ENCODE results near the gene BIN1.

The BIN1 gene

GRCh38 chr2:127140538-127140937 lies 33.6 kb upstream of the BIN1 start:
- DNase-seq (ENCODE audit: low spot score), result no peak
- H3K4me1 Mint-ChIP-seq (ENCODE audit: low read depth), result no peaks in the 10 kb centered on the region
- peaks cover 18% of the 10 kb centered on the region for H3K27me3 Mint-ChIP-seq (ENCODE audit: low read depth)
- no peaks in the 10 kb centered on the region for H3K9me3 Mint-ChIP-seq
- H3K36me3 Mint-ChIP-seq (ENCODE audit: low read depth), result no peaks in the 10 kb centered on the region
- no peak overlapping the region for H3K27ac Mint-ChIP-seq
- no peak overlapping the region for H3K4me3 Mint-ChIP-seq

GRCh38 chr2:127139766-127140165 lies 32.8 kb upstream of the BIN1 start:
- Mint-ChIP-seq H3K4me1 (ENCODE audit: low read depth) (no peaks in the 10 kb centered on the region), H3K36me3 (ENCODE audit: low read depth) (no peaks in the 10 kb centered on the region), H3K9me3 (no peaks in the 10 kb centered on the region), H3K4me3 (no peak overlapping the region), H3K27me3 (ENCODE audit: low read depth) (peaks cover 16% of the 10 kb centered on the region), H3K27ac (no peak overlapping the region)
- DNase-seq (ENCODE audit: low spot score), result no peak

- DNase-seq (ENCODE audit: low spot score), result no peak
- H3K4me3 Mint-ChIP-seq, result no peak overlapping the region
- H3K36me3 Mint-ChIP-seq (ENCODE audit: low read depth), result no peaks in the 10 kb centered on the region
- H3K27me3 Mint-ChIP-seq (ENCODE audit: low read depth), result peaks cover 16% of the 10 kb centered on the region
- no peaks in the 10 kb centered on the region for H3K9me3 Mint-ChIP-seq
- no peaks in the 10 kb centered on the region for H3K4me1 Mint-ChIP-seq (ENCODE audit: low read depth)
- H3K27ac Mint-ChIP-seq, result no peak overlapping the region
Observed at GRCh38 chr2:127138281-127138680, 31.3 kb upstream of the BIN1 start.

GRCh38 chr2:127137741-127138140 lies 30.8 kb upstream of the BIN1 start:
- H3K27me3 Mint-ChIP-seq (ENCODE audit: low read depth), result peaks cover 16% of the 10 kb centered on the region
- no peaks in the 10 kb centered on the region for H3K4me1 Mint-ChIP-seq (ENCODE audit: low read depth)
- H3K27ac Mint-ChIP-seq, result no peak overlapping the region
- H3K4me3 Mint-ChIP-seq, result no peak overlapping the region
- no peaks in the 10 kb centered on the region for H3K36me3 Mint-ChIP-seq (ENCODE audit: low read depth)
- no peak for DNase-seq (ENCODE audit: low spot score)
- no peaks in the 10 kb centered on the region for H3K9me3 Mint-ChIP-seq

- H3K4me1 Mint-ChIP-seq (ENCODE audit: low read depth), result no peaks in the 10 kb centered on the region
- H3K9me3 Mint-ChIP-seq, result no peaks in the 10 kb centered on the region
- no peak overlapping the region for H3K4me3 Mint-ChIP-seq
- no peak for DNase-seq (ENCODE audit: low spot score)
- H3K27me3 Mint-ChIP-seq (ENCODE audit: low read depth), result peaks cover 16% of the 10 kb centered on the region
- no peaks in the 10 kb centered on the region for H3K36me3 Mint-ChIP-seq (ENCODE audit: low read depth)
- no peak overlapping the region for H3K27ac Mint-ChIP-seq
Observed at GRCh38 chr2:127137225-127137624, 30.3 kb upstream of the BIN1 start.

GRCh38 chr2:127134833-127135830 lies 28.2 kb upstream of the BIN1 start:
- no peak overlapping the region for H3K27ac Mint-ChIP-seq
- peaks cover 9% of the 10 kb centered on the region for H3K27me3 Mint-ChIP-seq (ENCODE audit: low read depth)
- no peak for DNase-seq (ENCODE audit: low spot score)
- H3K4me1 Mint-ChIP-seq (ENCODE audit: low read depth), result no peaks in the 10 kb centered on the region
- no peak overlapping the region for H3K4me3 Mint-ChIP-seq
- no peaks in the 10 kb centered on the region for H3K36me3 Mint-ChIP-seq (ENCODE audit: low read depth)
- H3K9me3 Mint-ChIP-seq, result no peaks in the 10 kb centered on the region

- DNase-seq (ENCODE audit: low spot score), result no peak
- no peak overlapping the region for H3K4me3 Mint-ChIP-seq
- H3K27me3 Mint-ChIP-seq (ENCODE audit: low read depth), result peaks cover under 1% of the 10 kb centered on the region
- H3K27ac Mint-ChIP-seq, result no peak overlapping the region
- no peaks in the 10 kb centered on the region for H3K36me3 Mint-ChIP-seq (ENCODE audit: low read depth)
- H3K9me3 Mint-ChIP-seq, result no peaks in the 10 kb centered on the region
- no peaks in the 10 kb centered on the region for H3K4me1 Mint-ChIP-seq (ENCODE audit: low read depth)
Observed at GRCh38 chr2:127134235-127134634, 27.3 kb upstream of the BIN1 start.

- no peaks in the 10 kb centered on the region for H3K36me3 Mint-ChIP-seq (ENCODE audit: low read depth)
- H3K27ac Mint-ChIP-seq, result no peak overlapping the region
- no peaks in the 10 kb centered on the region for H3K4me1 Mint-ChIP-seq (ENCODE audit: low read depth)
Observed at GRCh38 chr2:127133793-127134192, 26.8 kb upstream of the BIN1 start.

GRCh38 chr2:127130421-127130820 lies 23.5 kb upstream of the BIN1 start:
- no peak for DNase-seq (ENCODE audit: low spot score)
- Mint-ChIP-seq H3K9me3 (no peaks in the 10 kb centered on the region), H3K27ac (no peak overlapping the region), H3K4me1 (ENCODE audit: low read depth) (no peaks in the 10 kb centered on the region), H3K36me3 (ENCODE audit: low read depth) (no peaks in the 10 kb centered on the region), H3K4me3 (no peak overlapping the region), H3K27me3 (ENCODE audit: low read depth) (peaks cover 15% of the 10 kb centered on the region)

More at GRCh38 chr2:127133793-127134192, 26.8 kb upstream of the BIN1 start:
- Mint-ChIP-seq H3K27me3 (ENCODE audit: low read depth) (no peaks in the 10 kb centered on the region), H3K9me3 (no peaks in the 10 kb centered on the region), H3K4me3 (no peak overlapping the region)
- no peak for DNase-seq (ENCODE audit: low spot score)

GRCh38 chr2:127129937-127130336 lies 23.0 kb upstream of the BIN1 start:
- no peaks in the 10 kb centered on the region for H3K4me1 Mint-ChIP-seq (ENCODE audit: low read depth)
- H3K4me3 Mint-ChIP-seq, result no peak overlapping the region
- no peaks in the 10 kb centered on the region for H3K9me3 Mint-ChIP-seq
- no peak overlapping the region for H3K27ac Mint-ChIP-seq
- H3K27me3 Mint-ChIP-seq (ENCODE audit: low read depth), result peaks cover 15% of the 10 kb centered on the region
- no peaks in the 10 kb centered on the region for H3K36me3 Mint-ChIP-seq (ENCODE audit: low read depth)
- DNase-seq (ENCODE audit: low spot score), result no peak

- Mint-ChIP-seq H3K27me3 (ENCODE audit: low read depth) (peaks cover 15% of the 10 kb centered on the region), H3K9me3 (no peaks in the 10 kb centered on the region), H3K36me3 (ENCODE audit: low read depth) (no peaks in the 10 kb centered on the region), H3K4me1 (ENCODE audit: low read depth) (no peaks in the 10 kb centered on the region), H3K27ac (no peak overlapping the region), H3K4me3 (no peak overlapping the region)
- no peak for DNase-seq (ENCODE audit: low spot score)
Observed at GRCh38 chr2:127128445-127128904, 21.5 kb upstream of the BIN1 start.

- peaks cover 15% of the 10 kb centered on the region for H3K27me3 Mint-ChIP-seq (ENCODE audit: low read depth)
- H3K4me3 Mint-ChIP-seq, result no peak overlapping the region
- H3K4me1 Mint-ChIP-seq (ENCODE audit: low read depth), result no peaks in the 10 kb centered on the region
- no peak for DNase-seq (ENCODE audit: low spot score)
- no peaks in the 10 kb centered on the region for H3K36me3 Mint-ChIP-seq (ENCODE audit: low read depth)
- H3K9me3 Mint-ChIP-seq, result no peaks in the 10 kb centered on the region
- H3K27ac Mint-ChIP-seq, result no peak overlapping the region
Observed at GRCh38 chr2:127125821-127126220, 18.9 kb upstream of the BIN1 start.

- no peaks in the 10 kb centered on the region for H3K36me3 Mint-ChIP-seq (ENCODE audit: low read depth)
- no peaks in the 10 kb centered on the region for H3K4me1 Mint-ChIP-seq (ENCODE audit: low read depth)
- H3K27ac Mint-ChIP-seq, result no peak overlapping the region
- H3K4me3 Mint-ChIP-seq, result no peak overlapping the region
- no peaks in the 10 kb centered on the region for H3K9me3 Mint-ChIP-seq
- peaks cover 15% of the 10 kb centered on the region for H3K27me3 Mint-ChIP-seq (ENCODE audit: low read depth)
- DNase-seq (ENCODE audit: low spot score), result no peak
Observed at GRCh38 chr2:127124426-127124825, 17.5 kb upstream of the BIN1 start.

- Mint-ChIP-seq H3K36me3 (ENCODE audit: low read depth) (no peaks in the 10 kb centered on the region), H3K27ac (no peak overlapping the region), H3K27me3 (ENCODE audit: low read depth) (peaks cover 8% of the 10 kb centered on the region), H3K4me1 (ENCODE audit: low read depth) (no peaks in the 10 kb centered on the region), H3K9me3 (no peaks in the 10 kb centered on the region), H3K4me3 (no peak overlapping the region)
- no peak for DNase-seq (ENCODE audit: low spot score)
Observed at GRCh38 chr2:127122361-127123027, 15.5 kb upstream of the BIN1 start.
